RPMI7951 (cell line): Measurements from ENCODE around the gene AKAP9. TPM values are rescaled to one million over a fixed set of nuclear protein-coding genes. Genes with fewer than 3 reads are reported as not detected.
"Not testable (repeated sequence)": the region's sequence is repeated elsewhere in the genome, so short reads cannot be mapped to it uniquely, and the experiment has no call there.

Experiments
- DNase-seq: peaks from one replicate; pipeline ENCODE4 v3.0.0-alpha.2; 2012; ENCODE audit warnings: low read depth
- total RNA-seq: library from RNA; depleted of rRNA; stranded (reverse); fragments of >200 nt; shearing (Covaris generic); gene quantifications from 2 replicates; pipeline ENCODE4 v1.2.3, GENCODE V29; 2014

Gene AKAP9
- total RNA-seq, 1 experiment from 2014 or later: 22.3 TPM

DNA sequence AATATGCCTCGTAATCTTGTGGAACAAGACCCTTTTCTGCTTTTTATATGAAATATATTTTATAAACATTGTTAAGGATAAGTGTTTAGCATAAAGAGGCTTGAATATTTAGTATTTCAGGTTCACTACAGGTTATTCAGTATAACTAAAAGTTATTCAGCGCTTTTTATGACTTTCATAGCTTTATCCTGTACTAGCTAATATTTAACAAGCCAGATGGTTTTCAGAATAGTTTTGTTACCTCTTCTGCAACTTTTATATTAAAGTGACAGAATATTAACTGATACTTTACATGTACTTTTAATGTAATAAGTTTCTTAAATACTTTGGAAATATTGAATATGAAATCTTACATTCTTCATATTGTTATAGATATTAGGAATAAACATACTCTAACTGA lies 118.2 kb downstream of the AKAP9 start:
- DNase-seq: no peak

GRCh38 chr7:92061154-92061553 lies 120.5 kb downstream of the AKAP9 start:
- DNase-seq: no peak

DNA sequence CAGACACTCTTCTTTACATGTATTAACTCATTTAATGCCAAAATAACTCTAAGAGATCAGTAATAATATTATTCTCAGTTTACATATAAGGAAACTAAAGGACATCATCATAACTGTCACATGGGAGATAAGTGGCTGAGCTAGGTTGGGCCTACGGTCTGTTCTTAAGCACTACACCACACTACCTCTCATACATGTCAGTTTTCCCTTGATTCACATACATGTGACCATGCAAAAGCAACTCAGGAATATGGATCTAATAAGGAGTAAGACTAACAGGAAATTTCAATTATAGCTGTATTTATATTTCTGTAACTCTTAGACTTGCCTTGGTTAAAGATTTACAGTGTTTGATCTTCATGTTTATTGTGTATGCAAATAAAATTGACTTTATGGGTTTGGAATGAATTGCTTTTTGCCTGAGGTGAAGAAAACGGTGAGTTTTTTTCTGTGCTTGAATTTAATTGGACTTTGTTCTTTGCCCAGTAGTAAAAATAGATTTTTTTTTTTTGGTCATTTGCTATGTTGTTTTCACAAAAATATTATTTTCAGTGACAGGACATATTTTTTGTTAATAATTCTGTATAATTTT lies 123.9 kb downstream of the AKAP9 start:
- no peak for DNase-seq

DNA sequence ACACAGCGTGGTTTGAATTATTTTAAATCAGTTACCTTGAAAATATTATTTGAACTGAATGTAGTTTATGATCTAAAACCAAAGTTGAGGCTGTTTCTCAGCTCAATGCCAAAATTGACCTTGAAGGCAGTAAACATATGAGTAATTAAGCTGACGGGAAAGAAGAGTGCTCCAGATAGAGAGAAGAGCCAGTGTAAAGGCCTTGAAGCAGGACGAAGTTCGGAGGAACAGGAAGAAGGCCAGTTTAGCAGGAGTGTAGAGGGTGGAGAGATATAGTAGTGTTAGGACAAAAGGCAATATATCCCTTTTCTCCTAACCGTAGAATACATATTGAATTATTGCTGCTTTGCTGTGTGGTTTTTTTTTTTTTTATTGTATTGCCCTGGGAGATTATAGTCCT lies 130.4 kb downstream of the AKAP9 start:
- no peak for DNase-seq

- no peak for DNase-seq
These were observed 131.5 kb downstream of the AKAP9 start for GRCh38 chr7:92072121-92072520.

- no peak for DNase-seq
These were observed 132.0 kb downstream of the AKAP9 start for GRCh38 chr7:92072708-92073107.

DNA sequence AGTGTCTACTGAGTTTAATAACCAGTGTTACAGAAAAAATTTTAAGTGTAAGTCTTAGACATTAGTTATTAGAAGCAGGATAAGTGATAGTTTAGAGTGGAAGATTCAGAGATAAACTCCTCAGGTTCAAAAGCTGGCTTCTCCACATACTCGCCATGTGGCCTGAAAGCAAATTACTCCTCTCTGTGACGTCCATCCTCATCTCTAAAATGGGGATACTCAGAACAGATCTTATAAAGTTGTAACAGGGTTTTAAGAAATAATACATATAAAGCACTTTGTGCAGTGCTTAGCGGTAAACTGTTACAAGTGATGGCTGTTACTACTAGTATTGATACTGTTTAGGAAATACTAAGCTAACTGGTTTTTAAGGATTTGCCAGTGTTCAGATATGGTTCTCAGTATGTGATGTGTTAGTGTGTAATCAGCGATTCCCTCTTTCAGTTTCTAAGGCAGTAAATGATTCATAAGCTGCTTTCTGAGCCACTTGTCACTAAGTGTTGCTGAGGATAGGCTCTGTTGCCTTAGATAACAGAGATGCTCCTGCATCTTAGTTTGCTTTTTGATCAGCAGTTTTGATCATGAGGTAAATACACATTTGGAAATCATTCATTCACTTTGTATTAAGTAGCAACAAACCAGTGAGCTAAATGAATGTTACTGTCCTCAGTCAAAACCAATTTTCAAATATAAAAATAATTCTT lies 134.9 kb downstream of the AKAP9 start:
- no peak for DNase-seq

DNA sequence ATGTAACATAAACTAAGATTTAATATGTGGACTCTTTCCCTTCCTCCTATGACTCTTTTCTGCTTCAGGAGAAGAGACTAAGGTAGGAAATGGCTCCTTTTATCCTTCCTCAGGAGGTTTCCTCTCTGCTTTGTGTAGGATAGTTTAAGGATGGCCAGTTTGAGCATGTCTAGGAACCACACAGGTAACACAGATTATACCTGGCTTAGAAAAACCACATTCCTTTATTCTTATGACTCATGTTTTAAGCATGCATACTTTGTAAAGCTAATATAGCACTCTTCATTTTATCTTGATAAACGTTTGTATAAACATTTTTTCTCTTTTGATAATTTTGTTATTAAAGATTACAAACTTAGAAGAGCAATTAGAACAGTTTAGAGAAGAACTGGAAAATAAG lies 135.8 kb downstream of the AKAP9 start:
- DNase-seq: no peak

- not testable (repeated sequence) for DNase-seq
These were observed 143.3 kb downstream of the AKAP9 start for GRCh38 chr7:92083922-92084321.

DNA sequence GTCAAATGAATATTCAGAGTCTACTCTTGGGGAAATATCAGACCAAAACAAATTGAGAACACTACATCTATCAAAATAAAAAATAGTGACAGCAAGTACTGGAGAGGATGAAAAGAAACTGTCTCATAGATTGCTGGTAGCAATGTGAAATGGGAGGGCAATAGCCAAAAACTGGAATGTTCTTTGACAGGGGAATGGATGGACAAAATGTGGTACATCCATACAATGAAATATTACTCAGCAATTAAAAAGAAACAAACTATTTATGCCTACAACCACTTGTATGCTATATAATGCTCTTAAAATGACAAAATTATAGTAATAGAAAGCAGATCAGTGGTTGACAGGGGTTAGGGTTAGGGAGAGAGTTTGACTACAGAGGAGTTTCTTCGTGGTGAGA lies 147.6 kb downstream of the AKAP9 start:
- DNase-seq: no peak

- DNase-seq: no peak
These were observed 151.5 kb downstream of the AKAP9 start for GRCh38 chr7:92092210-92092609.

GRCh38 chr7:92095380-92095779 lies 154.7 kb downstream of the AKAP9 start:
- DNase-seq: no peak

DNA sequence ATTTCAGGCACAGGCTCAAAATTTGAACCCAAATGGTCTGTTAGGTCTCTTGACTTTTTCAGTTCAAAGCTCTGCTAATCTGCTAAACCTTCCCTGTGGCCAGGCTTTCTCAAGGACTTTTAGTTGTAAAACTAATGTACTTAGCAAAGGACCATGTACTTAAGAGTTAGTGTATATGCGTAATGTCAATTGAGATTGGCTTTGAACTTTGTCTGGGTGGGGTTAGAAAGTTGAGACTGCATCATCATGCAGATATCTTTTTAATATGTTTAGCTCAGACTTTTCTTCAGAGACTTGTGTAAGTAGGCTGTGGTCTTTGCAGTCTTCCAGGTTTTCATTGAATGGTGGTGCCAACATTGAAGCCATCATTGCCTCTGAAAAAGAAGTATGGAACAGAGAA lies 159.9 kb downstream of the AKAP9 start:
- DNase-seq: no peak

DNA sequence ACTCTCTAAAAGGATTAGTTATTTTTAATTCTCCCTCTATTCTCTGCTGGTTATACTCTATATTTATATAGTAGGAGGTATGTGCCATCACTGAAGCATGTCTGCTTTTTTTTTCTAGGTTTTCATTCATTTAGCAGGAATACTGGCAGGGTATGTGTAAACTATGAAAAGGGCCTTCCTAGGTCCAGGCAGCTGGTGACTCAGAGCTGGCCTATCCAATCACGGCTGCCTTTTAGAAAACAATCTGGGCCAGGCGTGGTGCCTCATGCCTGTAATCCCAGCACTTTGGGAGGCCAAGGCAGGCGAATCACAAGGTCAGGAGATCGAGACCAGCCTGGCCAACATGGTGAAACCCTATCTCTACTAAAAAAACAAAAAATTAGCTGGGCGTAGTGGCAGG lies 162.2 kb downstream of the AKAP9 start:
- DNase-seq: peak; percentile 4

DNA sequence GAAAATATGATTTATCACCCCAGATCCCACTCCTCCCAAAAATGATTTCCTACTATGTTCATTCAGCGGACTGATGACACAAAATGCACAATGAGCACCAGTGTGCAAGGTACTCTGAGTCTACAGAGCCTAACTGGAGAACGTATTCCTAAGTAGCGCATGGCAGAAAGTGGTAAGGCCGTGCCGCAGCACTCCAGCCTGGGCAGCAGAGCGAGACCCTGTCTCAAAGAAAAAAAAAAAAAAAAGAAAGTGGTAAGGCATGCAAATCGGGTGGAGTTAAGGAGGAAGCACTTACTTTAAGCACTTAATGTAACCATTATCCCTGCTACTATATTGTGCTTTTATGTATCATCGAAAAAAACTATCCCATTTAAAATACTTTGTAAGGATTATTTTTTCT lies 168.2 kb downstream of the AKAP9 start:
- DNase-seq: no peak

DNA sequence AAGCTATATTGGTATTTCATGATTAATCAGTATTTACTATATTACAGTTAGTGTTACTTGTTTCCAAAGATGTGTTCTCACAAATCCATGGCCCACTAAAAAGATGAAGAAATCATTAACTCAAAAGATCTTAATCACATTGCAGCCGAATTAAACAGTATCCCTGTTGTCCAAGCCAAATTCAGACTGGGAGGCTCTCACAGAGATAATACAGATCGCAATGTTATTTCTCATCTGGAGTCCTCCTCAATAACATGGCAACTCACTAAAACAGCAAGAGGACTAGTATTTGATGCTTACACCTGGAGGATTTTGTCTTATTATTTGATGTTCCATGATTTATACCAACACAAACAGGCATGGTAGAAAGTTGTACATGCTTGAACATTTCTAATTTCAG lies 170.2 kb downstream of the AKAP9 start:
- no peak for DNase-seq

GRCh38 chr7:92115821-92116220 lies 175.2 kb downstream of the AKAP9 start:
- DNase-seq: no peak

DNA sequence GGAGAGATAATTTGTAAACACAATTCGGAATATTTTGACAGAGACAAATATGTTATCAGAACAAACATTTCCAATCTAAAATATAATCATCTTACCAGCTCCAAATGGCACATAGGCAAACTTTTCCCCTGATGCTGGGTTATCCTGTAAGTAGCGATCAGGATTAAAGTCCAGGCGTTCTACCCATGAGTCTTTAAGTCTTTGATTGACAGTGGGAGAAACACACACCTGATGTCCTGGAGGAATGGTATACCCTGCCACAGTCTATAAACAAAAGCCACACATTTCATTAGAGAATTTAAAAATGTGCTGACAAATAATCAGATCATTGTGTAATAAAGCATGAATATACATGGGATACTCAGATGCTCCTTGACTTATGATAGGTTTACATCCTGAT lies 176.3 kb downstream of the AKAP9 start:
- DNase-seq: no peak

GRCh38 chr7:92119213-92119759 lies 178.6 kb downstream of the AKAP9 start:
- DNase-seq: no peak

DNA sequence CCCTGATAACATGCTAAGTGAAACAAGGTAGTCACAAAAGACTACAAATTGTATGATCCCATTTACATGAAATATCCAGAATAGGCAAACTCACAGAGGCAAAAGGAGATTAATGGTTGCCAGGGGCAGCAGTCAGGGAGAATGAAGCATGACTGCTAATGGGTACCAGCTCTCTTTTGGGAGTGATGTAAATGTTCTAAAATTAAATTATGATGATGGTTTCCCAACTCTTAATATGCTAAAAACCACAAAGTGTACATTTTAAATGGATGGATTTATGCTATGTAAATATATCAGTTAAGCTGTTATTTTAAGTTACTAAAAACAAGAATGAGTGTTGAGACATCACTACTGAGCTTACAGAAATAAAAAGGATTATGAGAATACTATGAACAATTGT lies 181.0 kb downstream of the AKAP9 start:
- no peak for DNase-seq

DNA sequence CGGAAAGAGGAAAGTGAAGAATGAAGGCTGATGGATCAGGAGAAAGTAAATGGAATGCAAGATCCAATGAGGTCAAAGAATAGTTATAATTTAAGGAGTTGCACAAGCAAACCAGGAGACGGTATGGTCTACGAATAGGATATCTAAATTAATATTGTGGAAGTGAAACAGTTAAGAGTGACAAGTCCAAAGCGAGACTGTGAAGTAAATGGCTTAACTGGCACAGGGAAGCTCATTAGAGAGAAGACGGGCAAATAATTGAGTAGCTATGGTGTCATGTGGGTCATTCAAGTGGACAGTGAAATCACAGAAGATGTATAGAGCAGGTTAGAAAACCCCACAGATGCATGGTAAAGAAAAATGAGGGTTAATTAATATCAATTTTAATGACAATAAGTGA lies 190.4 kb downstream of the AKAP9 start:
- DNase-seq: no peak

- no peak for DNase-seq
These were observed 191.2 kb downstream of the AKAP9 start for GRCh38 chr7:92131764-92132330.

DNA sequence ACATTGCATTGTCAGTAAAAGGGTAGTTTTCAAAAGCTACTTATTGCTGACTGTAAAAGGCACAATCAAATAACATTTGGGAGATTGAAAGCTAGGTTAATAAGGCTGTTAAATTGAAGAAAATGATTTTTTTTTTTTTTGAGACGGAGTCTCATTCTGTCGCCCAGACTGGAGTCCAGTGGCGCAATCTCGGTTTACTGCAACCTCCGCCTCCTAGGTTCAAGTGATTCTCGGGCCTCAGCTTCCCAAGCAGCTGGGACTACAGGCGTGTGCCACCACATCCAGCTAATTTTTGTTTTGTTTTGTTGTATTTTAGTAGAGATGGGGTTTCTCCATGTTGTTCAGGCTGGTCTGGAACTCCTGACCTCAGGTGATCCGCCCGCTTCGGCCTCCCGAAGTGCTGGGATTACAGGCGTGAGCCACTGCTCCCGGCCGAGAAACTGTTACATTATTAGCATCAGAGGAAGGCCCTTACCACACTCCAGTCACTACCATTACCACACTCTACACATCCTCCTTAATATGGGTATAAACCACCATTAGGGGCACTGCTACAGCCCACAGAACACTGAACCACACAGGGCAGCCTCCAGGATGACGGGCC lies 192.6 kb downstream of the AKAP9 start:
- peak; percentile 55 for DNase-seq
